HEK293 (cell line): ENCODE measurements around the gene CENPO.

ENCODE experiments used
- ZNF621 ChIP-seq: fragments of 450-650 bp; formaldehyde crosslinking; IDR thresholded peaks from 2 replicates; pipeline ENCODE4 v1.5.1; 2017; ENCODE audit warnings: missing biosample characterization, missing genetic modification characterization
- ZNF830 ChIP-seq: fragments of 450-650 bp; IDR thresholded peaks from 2 replicates; pipeline ENCODE4 v1.5.0; 2018; ENCODE audit warnings: missing biosample characterization, missing genetic modification characterization, low read depth, mild to moderate bottlenecking, moderate library complexity
- TF ChIP-seq, protein P1 (sequence below): fragments of 450-650 bp; formaldehyde crosslinking; IDR thresholded peaks from 2 replicates; pipeline ENCODE4 v1.5.1; 2016; ENCODE audit warnings: missing biosample characterization, missing genetic modification characterization

DNA sequence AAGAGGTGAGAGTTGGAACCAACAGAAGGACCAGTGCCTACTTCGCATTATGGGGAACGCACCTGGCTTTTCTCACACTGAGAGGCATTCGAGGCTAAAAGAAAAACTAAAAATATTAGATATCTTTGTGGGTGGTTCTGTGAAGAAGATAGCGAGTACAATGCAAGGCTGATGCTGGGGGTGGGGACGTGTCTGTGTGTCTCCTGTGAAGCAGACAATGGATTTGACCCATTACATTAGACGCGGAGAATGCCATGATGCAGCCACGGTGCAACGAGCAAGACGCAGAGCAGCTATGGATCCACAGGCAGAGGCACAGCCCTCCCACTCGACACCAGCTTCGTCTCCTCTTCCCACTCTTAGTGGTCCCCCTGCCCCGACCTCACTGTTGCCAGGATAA lies 65.8 kb downstream of the CENPO start:
- TF ChIP-seq ZNF621 (tag by site-specific recombination): no peak
- TF ChIP-seq, protein P1, sequence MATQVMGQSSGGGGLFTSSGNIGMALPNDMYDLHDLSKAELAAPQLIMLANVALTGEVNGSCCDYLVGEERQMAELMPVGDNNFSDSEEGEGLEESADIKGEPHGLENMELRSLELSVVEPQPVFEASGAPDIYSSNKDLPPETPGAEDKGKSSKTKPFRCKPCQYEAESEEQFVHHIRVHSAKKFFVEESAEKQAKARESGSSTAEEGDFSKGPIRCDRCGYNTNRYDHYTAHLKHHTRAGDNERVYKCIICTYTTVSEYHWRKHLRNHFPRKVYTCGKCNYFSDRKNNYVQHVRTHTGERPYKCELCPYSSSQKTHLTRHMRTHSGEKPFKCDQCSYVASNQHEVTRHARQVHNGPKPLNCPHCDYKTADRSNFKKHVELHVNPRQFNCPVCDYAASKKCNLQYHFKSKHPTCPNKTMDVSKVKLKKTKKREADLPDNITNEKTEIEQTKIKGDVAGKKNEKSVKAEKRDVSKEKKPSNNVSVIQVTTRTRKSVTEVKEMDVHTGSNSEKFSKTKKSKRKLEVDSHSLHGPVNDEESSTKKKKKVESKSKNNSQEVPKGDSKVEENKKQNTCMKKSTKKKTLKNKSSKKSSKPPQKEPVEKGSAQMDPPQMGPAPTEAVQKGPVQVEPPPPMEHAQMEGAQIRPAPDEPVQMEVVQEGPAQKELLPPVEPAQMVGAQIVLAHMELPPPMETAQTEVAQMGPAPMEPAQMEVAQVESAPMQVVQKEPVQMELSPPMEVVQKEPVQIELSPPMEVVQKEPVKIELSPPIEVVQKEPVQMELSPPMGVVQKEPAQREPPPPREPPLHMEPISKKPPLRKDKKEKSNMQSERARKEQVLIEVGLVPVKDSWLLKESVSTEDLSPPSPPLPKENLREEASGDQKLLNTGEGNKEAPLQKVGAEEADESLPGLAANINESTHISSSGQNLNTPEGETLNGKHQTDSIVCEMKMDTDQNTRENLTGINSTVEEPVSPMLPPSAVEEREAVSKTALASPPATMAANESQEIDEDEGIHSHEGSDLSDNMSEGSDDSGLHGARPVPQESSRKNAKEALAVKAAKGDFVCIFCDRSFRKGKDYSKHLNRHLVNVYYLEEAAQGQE (tag by site-specific recombination): no peak
- no peak for TF ChIP-seq ZNF830 (tag by site-specific recombination)
